Measurements from ENCODE around the gene PIP4K2A.
A peak's percentile ranks its signal among the peaks of the same experiment; 100 is the strongest.

PIP4K2A gene

DNA sequence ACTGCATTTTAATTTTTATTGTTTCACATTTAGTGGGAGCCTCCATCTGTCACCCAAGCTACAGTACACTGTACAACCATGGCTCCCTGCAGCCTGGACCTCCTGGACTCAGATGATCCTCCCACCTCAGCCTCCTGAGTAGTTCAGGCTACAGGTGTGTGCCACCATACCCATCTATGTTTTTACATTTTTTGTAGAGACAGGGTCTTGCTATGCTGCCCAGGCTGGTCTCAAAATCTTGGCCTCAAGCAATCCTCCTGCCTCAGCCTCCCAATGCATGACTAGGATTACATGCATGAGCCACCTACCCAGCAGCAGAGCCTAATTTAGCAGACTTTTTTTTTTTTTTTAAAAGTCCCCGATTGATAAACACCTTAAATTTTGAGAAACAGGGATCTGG lies 5.6 kb downstream of the PIP4K2A start:
- H3K4me3 ChIP-seq (ENCODE audit: low read depth, low read length) = no peak overlapping the region
- no peaks in the 10 kb centered on the region for H3K27me3 ChIP-seq (ENCODE audit: control insufficient read depth, insufficient read depth, low read length)
- no peak overlapping the region for H3K9ac ChIP-seq (ENCODE audit: low read depth, low read length)
- no peaks in the 10 kb centered on the region for H3K9me3 ChIP-seq (ENCODE audit: control insufficient read depth, insufficient read depth, low read length)
- H3K27ac ChIP-seq (ENCODE audit: low read depth, low read length) = no peak overlapping the region
- no peaks in the 10 kb centered on the region for H3K36me3 ChIP-seq (ENCODE audit: control insufficient read depth, insufficient read depth, low read length)
- peaks cover 30% of the 10 kb centered on the region for H3K4me1 ChIP-seq (ENCODE audit: control insufficient read depth, insufficient read depth, low read length)

DNA sequence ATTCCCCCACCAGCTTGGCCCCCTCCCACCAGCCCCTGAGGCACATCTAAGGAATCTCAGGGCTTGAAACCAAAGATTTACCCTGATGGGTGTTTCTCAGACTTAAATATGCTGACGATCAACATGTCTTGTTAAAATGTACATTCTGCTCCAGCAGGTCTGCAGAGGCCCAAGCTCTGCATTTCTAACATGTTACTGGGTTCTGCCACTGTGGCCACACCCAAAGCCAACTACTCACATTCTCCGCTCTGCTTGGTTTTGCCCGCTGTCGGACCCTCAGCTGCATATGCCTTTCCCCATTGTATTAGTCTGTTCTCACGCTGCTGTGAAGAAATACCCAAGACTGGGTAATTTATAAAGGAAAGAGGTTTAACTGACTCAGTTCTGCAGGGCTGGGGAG lies 8.9 kb downstream of the PIP4K2A start:
- H3K9ac ChIP-seq (ENCODE audit: low read depth, low read length) = no peak overlapping the region
- peaks cover 19% of the 10 kb centered on the region for H3K4me1 ChIP-seq (ENCODE audit: control insufficient read depth, insufficient read depth, low read length)
- no peaks in the 10 kb centered on the region for H3K36me3 ChIP-seq (ENCODE audit: control insufficient read depth, insufficient read depth, low read length)
- H3K4me3 ChIP-seq (ENCODE audit: low read depth, low read length) = no peak overlapping the region
- H3K9me3 ChIP-seq (ENCODE audit: control insufficient read depth, insufficient read depth, low read length) = no peaks in the 10 kb centered on the region
- no peak overlapping the region for H3K27ac ChIP-seq (ENCODE audit: low read depth, low read length)
- H3K27me3 ChIP-seq (ENCODE audit: control insufficient read depth, insufficient read depth, low read length) = no peaks in the 10 kb centered on the region

DNA sequence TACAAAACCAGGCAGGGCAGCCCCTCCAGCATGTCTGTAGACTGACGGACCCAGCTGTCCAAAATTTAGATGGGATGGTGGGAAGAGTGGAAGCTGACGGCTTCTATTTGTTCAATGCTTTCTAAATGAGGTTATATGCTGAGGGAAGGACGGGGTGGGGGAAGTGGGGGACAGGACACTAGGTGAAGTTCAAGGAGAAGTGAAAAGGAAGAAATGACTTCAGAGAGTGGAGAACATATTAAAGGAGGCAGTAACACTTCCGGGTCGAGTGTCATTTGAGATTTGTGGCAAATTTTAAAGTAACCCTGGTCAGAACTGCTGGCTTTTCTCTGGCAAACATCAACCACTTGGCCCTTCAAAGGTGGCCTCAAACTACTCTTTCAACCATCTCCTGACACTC lies 9.4 kb downstream of the PIP4K2A start:
- H3K9me3 ChIP-seq (ENCODE audit: control insufficient read depth, insufficient read depth, low read length) = no peaks in the 10 kb centered on the region
- no peaks in the 10 kb centered on the region for H3K27me3 ChIP-seq (ENCODE audit: control insufficient read depth, insufficient read depth, low read length)
- H3K36me3 ChIP-seq (ENCODE audit: control insufficient read depth, insufficient read depth, low read length) = no peaks in the 10 kb centered on the region
- H3K27ac ChIP-seq (ENCODE audit: low read depth, low read length) = no peak overlapping the region
- H3K9ac ChIP-seq (ENCODE audit: low read depth, low read length) = no peak overlapping the region
- no peak overlapping the region for H3K4me3 ChIP-seq (ENCODE audit: low read depth, low read length)
- peaks cover 20% of the 10 kb centered on the region for H3K4me1 ChIP-seq (ENCODE audit: control insufficient read depth, insufficient read depth, low read length)

DNA sequence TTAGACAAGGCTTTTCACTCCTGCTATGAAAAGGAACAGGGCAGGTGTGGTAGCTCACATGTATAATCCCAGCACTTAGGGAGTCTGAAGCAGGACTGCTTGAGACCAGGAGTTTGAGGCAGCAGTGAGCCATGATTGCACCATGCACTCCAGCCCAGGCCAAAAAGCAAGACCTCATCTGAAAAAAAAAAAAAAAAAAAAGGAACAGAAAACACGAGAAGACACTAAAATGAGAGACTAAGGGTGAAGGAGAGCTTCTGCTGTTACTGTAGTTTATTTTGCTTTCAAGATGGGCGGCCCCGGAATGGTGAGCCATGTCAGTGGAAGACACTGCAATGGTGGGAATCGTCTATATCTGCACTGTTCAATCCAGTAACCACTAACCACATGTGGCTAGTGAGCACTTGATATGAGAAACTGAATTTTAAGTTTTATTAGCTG lies 9.9 kb downstream of the PIP4K2A start:
- Histone ChIP-seq H3K9ac (ENCODE audit: low read depth, low read length) (no peak overlapping the region), H3K27me3 (ENCODE audit: control insufficient read depth, insufficient read depth, low read length) (no peaks in the 10 kb centered on the region), H3K9me3 (ENCODE audit: control insufficient read depth, insufficient read depth, low read length) (no peaks in the 10 kb centered on the region), H3K36me3 (ENCODE audit: control insufficient read depth, insufficient read depth, low read length) (no peaks in the 10 kb centered on the region), H3K4me1 (ENCODE audit: control insufficient read depth, insufficient read depth, low read length) (peaks cover 24% of the 10 kb centered on the region), H3K4me3 (ENCODE audit: low read depth, low read length) (no peak overlapping the region), H3K27ac (ENCODE audit: low read depth, low read length) (no peak overlapping the region)

DNA sequence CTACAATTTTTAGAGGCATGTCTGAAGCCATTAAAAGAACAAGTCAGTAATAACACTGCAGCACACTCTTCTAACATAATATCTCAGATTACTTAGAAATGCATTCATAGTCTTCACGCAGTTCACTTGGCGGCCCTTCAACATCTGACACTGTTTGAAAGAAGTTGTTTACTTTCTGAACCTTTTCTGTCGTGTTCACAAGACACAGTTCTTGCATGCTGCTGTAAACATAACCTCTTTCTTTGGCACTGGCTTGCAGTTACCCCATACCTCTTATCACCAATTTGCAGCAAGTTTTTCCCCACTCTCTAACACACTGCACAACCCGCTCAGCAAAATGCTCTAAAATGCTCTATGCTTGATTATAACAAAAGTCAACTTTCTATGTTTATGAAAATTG lies 12.0 kb downstream of the PIP4K2A start:
- Histone ChIP-seq H3K9me3 (ENCODE audit: control insufficient read depth, insufficient read depth, low read length) (no peaks in the 10 kb centered on the region), H3K27ac (ENCODE audit: low read depth, low read length) (no peak overlapping the region), H3K27me3 (ENCODE audit: control insufficient read depth, insufficient read depth, low read length) (no peaks in the 10 kb centered on the region), H3K4me3 (ENCODE audit: low read depth, low read length) (no peak overlapping the region), H3K9ac (ENCODE audit: low read depth, low read length) (no peak overlapping the region), H3K4me1 (ENCODE audit: control insufficient read depth, insufficient read depth, low read length) (peaks cover 42% of the 10 kb centered on the region), H3K36me3 (ENCODE audit: control insufficient read depth, insufficient read depth, low read length) (no peaks in the 10 kb centered on the region)

DNA sequence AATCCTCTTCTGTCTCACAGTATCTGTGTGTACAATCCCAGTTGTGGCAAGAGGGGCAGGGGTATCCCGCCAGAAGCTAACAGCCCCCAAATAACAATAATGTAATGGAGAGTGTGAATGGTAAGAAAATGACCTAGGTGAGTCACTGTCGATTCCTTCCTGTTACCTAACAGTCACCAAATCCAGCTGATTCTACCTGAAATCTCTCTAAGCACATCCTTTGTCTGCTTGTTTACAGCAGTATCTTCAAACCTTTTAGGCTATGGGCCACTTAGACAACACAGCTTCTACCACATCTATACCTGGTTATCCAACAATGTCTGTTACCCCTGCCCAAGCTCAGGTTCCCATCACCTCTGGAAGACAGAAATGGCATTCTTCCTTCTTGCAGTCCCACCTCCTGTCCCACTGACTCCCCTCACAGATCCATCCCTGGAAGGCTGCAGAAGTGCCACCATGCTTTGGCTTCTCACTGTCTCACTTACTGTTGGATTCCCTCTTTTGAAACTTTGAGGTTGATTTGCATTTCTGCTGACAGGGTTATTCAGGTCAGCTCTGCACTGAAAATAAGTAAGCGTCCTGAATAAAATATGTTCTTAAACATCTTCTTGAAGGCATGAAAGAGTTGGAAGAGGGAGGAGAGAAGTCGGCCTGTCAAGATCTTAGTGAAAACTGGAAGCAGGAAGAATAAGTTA lies 13.1 kb downstream of the PIP4K2A start:
- no peaks in the 10 kb centered on the region for H3K36me3 ChIP-seq (ENCODE audit: control insufficient read depth, insufficient read depth, low read length)
- no peak overlapping the region for H3K4me3 ChIP-seq (ENCODE audit: low read depth, low read length)
- H3K27ac ChIP-seq (ENCODE audit: low read depth, low read length) = no peak overlapping the region
- peaks cover 42% of the 10 kb centered on the region for H3K4me1 ChIP-seq (ENCODE audit: control insufficient read depth, insufficient read depth, low read length)
- H3K27me3 ChIP-seq (ENCODE audit: control insufficient read depth, insufficient read depth, low read length) = no peaks in the 10 kb centered on the region
- no peak overlapping the region for H3K9ac ChIP-seq (ENCODE audit: low read depth, low read length)
- no peaks in the 10 kb centered on the region for H3K9me3 ChIP-seq (ENCODE audit: control insufficient read depth, insufficient read depth, low read length)

DNA sequence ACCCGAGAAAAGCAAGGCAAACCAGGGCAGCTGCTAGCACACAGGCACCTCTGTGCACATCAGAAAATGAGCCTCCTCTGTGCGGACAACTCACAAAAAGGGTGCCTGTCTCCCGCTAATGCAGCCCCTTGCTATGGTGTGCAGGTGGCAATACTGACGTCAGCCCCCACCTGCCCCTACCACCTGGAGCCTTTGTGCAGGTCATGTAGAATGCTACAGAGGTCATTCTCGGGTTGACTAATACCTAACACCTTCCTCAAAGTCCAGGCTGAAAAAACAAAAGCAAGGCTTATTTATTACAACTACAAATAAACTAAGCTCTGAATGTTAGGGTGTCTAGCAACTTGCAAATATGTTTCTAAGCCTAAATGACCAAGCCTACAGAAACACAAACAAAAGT lies 13.9 kb downstream of the PIP4K2A start:
- Histone ChIP-seq H3K36me3 (ENCODE audit: control insufficient read depth, insufficient read depth, low read length) (no peaks in the 10 kb centered on the region), H3K27ac (ENCODE audit: low read depth, low read length) (no peak overlapping the region), H3K9me3 (ENCODE audit: control insufficient read depth, insufficient read depth, low read length) (no peaks in the 10 kb centered on the region), H3K9ac (ENCODE audit: low read depth, low read length) (peak overlapping the region; percentile 8; the same call in 1 of the 2 replicates), H3K27me3 (ENCODE audit: control insufficient read depth, insufficient read depth, low read length) (no peaks in the 10 kb centered on the region), H3K4me1 (ENCODE audit: control insufficient read depth, insufficient read depth, low read length) (peaks cover 42% of the 10 kb centered on the region), H3K4me3 (ENCODE audit: low read depth, low read length) (no peak overlapping the region)

DNA sequence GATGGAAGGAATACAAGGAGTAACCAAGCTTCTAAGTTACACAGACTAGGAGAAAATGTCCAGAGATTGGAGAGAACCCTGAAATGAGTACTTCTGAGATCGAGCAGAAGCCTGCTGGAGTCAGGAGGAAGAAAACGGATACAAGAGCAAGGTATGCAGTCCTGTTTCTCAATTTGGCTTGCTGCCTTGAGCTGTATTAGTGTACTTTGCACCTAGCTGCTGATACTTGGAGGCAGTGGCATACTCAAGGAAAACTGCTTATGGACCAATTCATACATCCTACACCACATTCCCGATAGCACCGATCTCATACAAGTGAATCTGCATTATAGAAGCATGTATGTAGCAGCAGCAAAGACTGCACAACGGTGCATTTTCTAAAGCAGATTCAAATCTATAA lies 14.4 kb downstream of the PIP4K2A start:
- Histone ChIP-seq H3K9ac (ENCODE audit: low read depth, low read length) (0 out of 2 replicates have a peak overlapping the region, but pooled peaks have one; percentile 8), H3K27ac (ENCODE audit: low read depth, low read length) (no peak overlapping the region), H3K9me3 (ENCODE audit: control insufficient read depth, insufficient read depth, low read length) (no peaks in the 10 kb centered on the region), H3K4me3 (ENCODE audit: low read depth, low read length) (no peak overlapping the region), H3K27me3 (ENCODE audit: control insufficient read depth, insufficient read depth, low read length) (no peaks in the 10 kb centered on the region), H3K36me3 (ENCODE audit: control insufficient read depth, insufficient read depth, low read length) (no peaks in the 10 kb centered on the region), H3K4me1 (ENCODE audit: control insufficient read depth, insufficient read depth, low read length) (peaks cover 42% of the 10 kb centered on the region)

DNA sequence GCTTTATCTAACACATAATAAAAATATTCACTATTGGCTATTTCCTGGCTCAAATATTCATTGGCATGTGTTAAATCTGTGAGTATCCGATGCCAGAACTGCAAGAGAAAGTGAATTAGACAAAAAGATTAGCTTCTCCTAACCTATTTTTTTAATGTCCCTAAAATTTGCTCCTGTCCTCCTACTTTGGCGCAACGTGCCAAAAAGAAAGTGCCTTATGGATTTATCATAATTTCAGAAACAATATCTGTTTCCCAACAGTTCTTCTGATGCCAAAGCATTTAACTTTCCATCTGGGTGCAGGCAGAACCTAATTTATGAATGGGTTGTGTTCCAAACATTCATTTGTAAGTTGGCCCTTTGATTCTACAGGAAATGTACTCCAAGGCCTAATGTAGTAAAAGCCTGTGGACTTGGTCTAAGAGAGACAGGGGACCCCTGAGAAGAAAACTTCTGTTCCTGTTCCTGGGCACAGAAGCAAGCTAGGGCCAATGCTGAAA lies 15.4 kb downstream of the PIP4K2A start:
- H3K27ac ChIP-seq (ENCODE audit: low read depth, low read length) = no peak overlapping the region

DNA sequence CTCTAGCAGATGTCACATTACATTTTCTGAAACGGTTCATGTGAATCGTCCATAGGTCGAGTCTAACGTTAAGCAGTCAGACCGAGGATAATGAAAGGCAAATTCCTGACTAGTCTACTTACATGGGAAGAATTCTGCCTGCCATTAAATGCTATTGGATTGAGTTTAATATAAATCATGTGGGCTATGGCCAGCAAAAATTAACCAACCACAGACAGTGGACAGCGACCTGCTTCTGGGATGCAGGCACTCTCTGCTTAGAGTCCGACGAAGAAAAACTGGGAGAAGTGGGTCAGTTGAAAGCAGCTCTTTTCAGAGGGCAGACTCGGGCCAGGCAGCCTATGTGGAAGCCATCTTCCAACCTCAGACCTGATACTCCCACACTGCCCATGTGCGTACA lies 16.6 kb downstream of the PIP4K2A start:
- Histone ChIP-seq H3K36me3 (ENCODE audit: control insufficient read depth, insufficient read depth, low read length) (peaks cover 3% of the 10 kb centered on the region; the same call in 1 of the 2 replicates), H3K4me1 (ENCODE audit: control insufficient read depth, insufficient read depth, low read length) (peaks cover 42% of the 10 kb centered on the region), H3K27ac (ENCODE audit: low read depth, low read length) (no peak overlapping the region), H3K27me3 (ENCODE audit: control insufficient read depth, insufficient read depth, low read length) (no peaks in the 10 kb centered on the region), H3K4me3 (ENCODE audit: low read depth, low read length) (no peak overlapping the region), H3K9me3 (ENCODE audit: control insufficient read depth, insufficient read depth, low read length) (peaks cover 13% of the 10 kb centered on the region), H3K9ac (ENCODE audit: low read depth, low read length) (no peak overlapping the region)

More for the DNA sequence above, 15.4 kb downstream of the PIP4K2A start:
- no peaks in the 10 kb centered on the region for H3K36me3 ChIP-seq (ENCODE audit: control insufficient read depth, insufficient read depth, low read length)
- H3K9ac ChIP-seq (ENCODE audit: low read depth, low read length) = peak overlapping the region; percentile 11; the same call in 1 of the 2 replicates
- peaks cover 42% of the 10 kb centered on the region for H3K4me1 ChIP-seq (ENCODE audit: control insufficient read depth, insufficient read depth, low read length)
- no peak overlapping the region for H3K4me3 ChIP-seq (ENCODE audit: low read depth, low read length)
- H3K9me3 ChIP-seq (ENCODE audit: control insufficient read depth, insufficient read depth, low read length) = peaks cover 2% of the 10 kb centered on the region; the same call in 1 of the 2 replicates
- H3K27me3 ChIP-seq (ENCODE audit: control insufficient read depth, insufficient read depth, low read length) = no peaks in the 10 kb centered on the region

DNA sequence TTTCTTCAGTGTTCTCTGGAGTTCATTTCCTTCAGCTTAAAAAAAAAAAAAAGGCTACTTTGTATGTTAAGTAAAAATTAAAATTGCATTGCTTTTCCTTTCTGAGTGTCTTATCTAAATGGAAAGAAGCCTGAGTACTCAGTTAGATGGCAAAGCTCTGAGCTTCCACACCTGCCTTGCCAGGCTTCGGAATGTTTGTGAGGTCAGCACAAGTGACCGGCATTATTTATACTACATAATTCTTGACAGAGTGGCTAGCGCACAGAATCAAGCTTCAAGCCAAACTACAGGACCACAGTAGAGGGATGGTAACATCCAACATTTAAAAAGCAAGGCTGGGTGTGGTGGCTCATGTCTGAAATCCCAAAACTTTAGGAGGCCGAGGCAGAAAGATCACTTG lies 17.3 kb downstream of the PIP4K2A start:
- Histone ChIP-seq H3K9ac (ENCODE audit: low read depth, low read length) (no peak overlapping the region), H3K36me3 (ENCODE audit: control insufficient read depth, insufficient read depth, low read length) (peaks cover 7% of the 10 kb centered on the region; the same call in 1 of the 2 replicates), H3K27me3 (ENCODE audit: control insufficient read depth, insufficient read depth, low read length) (no peaks in the 10 kb centered on the region), H3K27ac (ENCODE audit: low read depth, low read length) (no peak overlapping the region), H3K4me1 (ENCODE audit: control insufficient read depth, insufficient read depth, low read length) (peaks cover 42% of the 10 kb centered on the region), H3K9me3 (ENCODE audit: control insufficient read depth, insufficient read depth, low read length) (peaks cover 20% of the 10 kb centered on the region), H3K4me3 (ENCODE audit: low read depth, low read length) (no peak overlapping the region)

Measured in HUES48 (cell line).